SH-SY5Y (cell line): Measurements from ENCODE around the gene ARHGAP9.

Experiments used
- GATA2 ChIP-seq: IDR thresholded peaks from 2 replicates; pipeline ENCODE4 v1.6.1; 2011; ENCODE audit warnings: mild to moderate bottlenecking, low read depth, low read length
- GATA3 ChIP-seq: IDR thresholded peaks from 2 replicates; pipeline ENCODE4 v1.6.1; 2011; ENCODE audit warnings: low read depth, mild to moderate bottlenecking, low read length, moderate library complexity

DNA sequence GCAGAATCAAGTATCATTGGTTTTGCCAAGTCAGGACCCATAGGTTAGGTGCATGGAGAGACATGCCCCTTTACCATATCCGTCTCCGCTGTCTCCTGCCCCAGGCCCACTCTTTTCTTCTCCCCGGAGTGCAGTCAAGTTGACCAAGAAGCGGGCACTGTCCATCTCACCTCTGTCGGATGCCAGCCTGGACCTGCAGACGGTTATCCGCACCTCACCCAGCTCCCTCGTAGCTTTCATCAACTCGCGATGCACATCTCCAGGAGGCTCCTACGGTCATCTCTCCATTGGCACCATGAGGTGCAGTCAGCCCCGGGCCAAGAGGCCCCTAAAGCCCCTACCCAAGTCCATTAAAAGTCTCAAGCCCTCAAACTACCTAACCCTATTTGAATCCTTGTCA, 15.1 kb downstream of the ARHGAP9 start:
- TF ChIP-seq GATA2 (no peak), GATA3 (no peak)
